ENCODE results near the gene IZUMO1. TPM values are rescaled to one million over a fixed set of nuclear protein-coding genes. Genes with fewer than 3 reads are reported as not detected.
A peak's percentile ranks its signal among the peaks of the same experiment; 100 is the strongest.
"Not testable (repeated sequence)": the region's sequence is repeated elsewhere in the genome, so short reads cannot be mapped to it uniquely, and the experiment has no call there.

Gene IZUMO1
- total RNA-seq, 4 donors from 2014 or later = under 0.01 to 2.3 TPM; not detected in 2

GRCh38 chr19:48718711-48719231 lies 27.9 kb downstream of the IZUMO1 start:
- no peaks in the 10 kb centered on the region for H3K27me3 ChIP-seq
- H3K4me3 ChIP-seq = no peak overlapping the region
- peaks cover 0 to 11% of the 10 kb centered on the region in 2 donors for H3K4me1 ChIP-seq
- H3K36me3 ChIP-seq = no peaks in the 10 kb centered on the region
- no peaks in the 10 kb centered on the region for H3K9me3 ChIP-seq
- peak overlapping the region; percentile 93 to 96 for H3K27ac ChIP-seq
- TF ChIP-seq POLR2A (IDR thresholded peaks at IDR 0.05) (no peak), CTCF (IDR thresholded peaks at IDR 0.05) (no peak)
- no peak for DNase-seq
- intact Hi-C loops (cut with DNase I; ENCODE audit: low total_unique reads) = no loop called here

- H3K27ac ChIP-seq; DNase-seq; H3K4me3 ChIP-seq; H3K27me3 ChIP-seq; intact Hi-C loops (cut with DNase I; ENCODE audit: low total_unique reads); H3K36me3 ChIP-seq; H3K9me3 ChIP-seq: not testable (repeated sequence)
- peaks cover 0 to 11% of the 10 kb centered on the region in 2 donors for H3K4me1 ChIP-seq
Measured at GRCh38 chr19:48718106-48718505, 28.6 kb downstream of the IZUMO1 start.

- peak overlapping the region; percentile 39 to 40 for H3K4me3 ChIP-seq
- H3K4me1 ChIP-seq = peaks cover 0 to 11% of the 10 kb centered on the region in 2 donors
- intact Hi-C loops (cut with DNase I; ENCODE audit: low total_unique reads) = no loop called here
- no peaks in the 10 kb centered on the region for H3K27me3 ChIP-seq
- DNase-seq = peak; percentile 81 to 82
- no peaks in the 10 kb centered on the region for H3K36me3 ChIP-seq
- TF ChIP-seq CTCF (IDR thresholded peaks at IDR 0.05) (no peak), POLR2A (IDR thresholded peaks at IDR 0.05) (peak in 1 of 2 donors; percentile 31)
- H3K27ac ChIP-seq = peak overlapping the region; percentile 83 to 92
- no peaks in the 10 kb centered on the region for H3K9me3 ChIP-seq
Measured at GRCh38 chr19:48716562-48717291, 30.0 kb downstream of the IZUMO1 start.

GRCh38 chr19:48715681-48716171 lies 31.0 kb downstream of the IZUMO1 start:
- peaks cover 0 to 11% of the 10 kb centered on the region in 2 donors for H3K4me1 ChIP-seq

More at GRCh38 chr19:48715681-48716171, 31.0 kb downstream of the IZUMO1 start:
- H3K36me3 ChIP-seq = no peaks in the 10 kb centered on the region
- no peak for TF ChIP-seq CTCF (IDR thresholded peaks at IDR 0.05)
- H3K9me3 ChIP-seq = peaks cover 0 to 4% of the 10 kb centered on the region in 2 donors
- intact Hi-C loops (cut with DNase I; ENCODE audit: low total_unique reads) = no loop called here
- DNase-seq = peak; percentile 51 to 63
- peak overlapping the region; percentile 83 to 92 for H3K27ac ChIP-seq
- peak overlapping the region; percentile 39 to 40 for H3K4me3 ChIP-seq
- no peaks in the 10 kb centered on the region for H3K27me3 ChIP-seq

All from uterus (tissue), 4 donors.